SK-N-SH (cell line): Measurements from ENCODE around the gene SDSL. TPM values are rescaled to one million over a fixed set of nuclear protein-coding genes. Genes with fewer than 3 reads are reported as not detected.

Source experiments
- CTCF ChIA-PET: fragments of 300-600, 350-600 bp; formaldehyde crosslinking; extraction: SDS; loops from one replicate; lab custom pipeline; 2021; lab: Yijun Ruan, JAX
- POLR2A ChIA-PET: fragments of 350-600 bp; sonication (Branson Sonifier 250); formaldehyde crosslinking; extraction: SDS; loops from one replicate; lab custom pipeline; 2020; ENCODE audit warnings: antibody characterized with exemption, inconsistent platforms; lab: Yijun Ruan, JAX
- DNase-seq: peaks from one replicate; pipeline ENCODE4 v3.0.0; 2012
- H2AFZ ChIP-seq: fragments of 200-600 bp; sonication (generic); 2 replicates; pipeline ENCODE4 v1.8.1; 2016; ENCODE audit warnings: antibody characterized with exemption, mild to moderate bottlenecking, low read depth
- H3F3A ChIP-seq: fragments of 200-600 bp; sonication (generic); replicated peaks from 2 replicates; pipeline ENCODE3; 2016; ENCODE audit warnings: antibody characterized with exemption, mild to moderate bottlenecking; ENCODE audit not compliant: insufficient read depth
- H3K27ac ChIP-seq, 2 experiments: fragments of 200-500 bp in 1 of 2; fragments of 200-600 bp in 1 of 2; sonication (Bioruptor generic) in 1 of 2; sonication (generic), shearing (Covaris generic) in 1 of 2; 2 replicates each; pipeline versions ENCODE4 v1.5.1 to v1.6.1; 2014 to 2016; ENCODE audit warnings: low read depth in 2 of 2, inconsistent platforms in 1 of 2, low read length in 1 of 2, mild to moderate bottlenecking in 1 of 2, mixed read lengths in 1 of 2
- H3K27me3 ChIP-seq: fragments of 200-600 bp; sonication (generic), shearing (Covaris generic); 2 replicates; pipeline ENCODE4 v1.6.1; 2016; ENCODE audit warnings: mixed run types; ENCODE audit not compliant: insufficient read depth
- H3K36me3 ChIP-seq, 2 experiments: fragments of 200-500 bp in 1 of 2; fragments of 200-600 bp in 1 of 2; sonication (Bioruptor generic) in 1 of 2; sonication (generic) in 1 of 2; replicated peaks in 1 of 2; 2 replicates each; pipeline versions ENCODE3 to v1.5.1; 2014 to 2016; ENCODE audit warnings: low read length in 1 of 2, mild to moderate bottlenecking in 1 of 2; ENCODE audit not compliant: insufficient read depth in 2 of 2, control insufficient read depth in 1 of 2
- H3K4me1 ChIP-seq, 2 experiments: fragments of 200-500 bp in 1 of 2; fragments of 200-600 bp in 1 of 2; sonication (Bioruptor generic) in 1 of 2; sonication (generic), shearing (Covaris generic) in 1 of 2; 2 replicates each; pipeline versions ENCODE4 v1.5.1 to v1.6.1; 2014 to 2016; ENCODE audit warnings: low read depth in 1 of 2, low read length in 1 of 2, mixed run types in 1 of 2; ENCODE audit not compliant: insufficient read depth in 2 of 2, control insufficient read depth in 1 of 2
- H3K4me2 ChIP-seq: fragments of 200-600 bp; sonication (generic), shearing (Covaris generic); 2 replicates; pipeline ENCODE4 v1.6.1; 2017; ENCODE audit warnings: mixed run types
- H3K4me3 ChIP-seq, 2 experiments: fragments of 200-500 bp in 1 of 2; fragments of 200-600 bp in 1 of 2; sonication (Bioruptor generic) in 1 of 2; sonication (generic), shearing (Covaris generic) in 1 of 2; 2 replicates each; pipeline versions ENCODE4 v1.5.1 to v1.8.1; 2014 to 2016; ENCODE audit warnings: low read depth in 2 of 2, inconsistent platforms in 1 of 2, low read length in 1 of 2, mild to moderate bottlenecking in 1 of 2, mixed read lengths in 1 of 2, moderate library complexity in 1 of 2
- H3K79me2 ChIP-seq: fragments of 200-600 bp; sonication (generic); 2 replicates; pipeline ENCODE4 v1.8.1; 2017; ENCODE audit warnings: mild to moderate bottlenecking; ENCODE audit not compliant: insufficient read depth
- H3K9ac ChIP-seq: fragments of 200-600 bp; sonication (generic); 2 replicates; pipeline ENCODE4 v1.6.1; 2017; ENCODE audit warnings: mixed run types
- H3K9me2 ChIP-seq: fragments of 200-600 bp; sonication (generic); 2 replicates; pipeline ENCODE4 v1.6.1; 2017; ENCODE audit warnings: mixed run types
- H3K9me3 ChIP-seq: fragments of 200-600 bp; sonication (generic); 2 replicates; pipeline ENCODE4 v1.6.1; 2017; ENCODE audit warnings: mixed run types, mild to moderate bottlenecking, moderate library complexity
- H4K20me1 ChIP-seq: fragments of 200-600 bp; sonication (generic); 2 replicates; pipeline ENCODE4 v1.6.1; 2017; ENCODE audit warnings: mild to moderate bottlenecking, mixed run types; ENCODE audit not compliant: insufficient read depth
- CHD2 ChIP-seq: fragments of 150-350 bp; IDR thresholded peaks from 2 replicates; pipeline ENCODE4 v1.6.1; 2018; ENCODE audit warnings: low read length; ENCODE audit not compliant: partially characterized antibody
- CTCF ChIP-seq: fragments of 200-600 bp; sonication (generic); IDR thresholded peaks from 2 replicates; pipeline ENCODE4 v1.6.1; 2017; ENCODE audit warnings: antibody characterized with exemption, mild to moderate bottlenecking, moderate library complexity
- FOSL2 ChIP-seq: IDR thresholded peaks from 2 replicates; pipeline ENCODE4 v1.4.0; 2012; ENCODE audit warnings: low read depth, mild to moderate bottlenecking, moderate library complexity, borderline replicate concordance
- FOXM1 ChIP-seq: IDR thresholded peaks from 2 replicates; pipeline ENCODE4 v1.4.0; 2012; ENCODE audit warnings: low read depth, mild to moderate bottlenecking
- GATA2 ChIP-seq: sonication (generic); formaldehyde crosslinking; IDR thresholded peaks from 2 replicates; pipeline ENCODE4 v1.5.0; 2020; ENCODE audit warnings: mild to moderate bottlenecking, missing genetic modification reagents
- MAX ChIP-seq: IDR thresholded peaks from 2 replicates; pipeline ENCODE4 v1.4.0; 2012; ENCODE audit warnings: low read depth
- RAD21 ChIP-seq: IDR thresholded peaks from 2 replicates; pipeline ENCODE4 v1.6.1; 2012; ENCODE audit warnings: mild to moderate bottlenecking, low read length
- ZBTB33 ChIP-seq: IDR thresholded peaks from 2 replicates; pipeline ENCODE4 v1.4.0; 2012; ENCODE audit warnings: low read depth, borderline replicate concordance
- WGBS: methylation state at CpG from one replicate; pipeline ENCODE4 v1.1.6; 2017; ENCODE audit warnings: low lambda C conversion rate; 5-methylcytosine and 5-hydroxymethylcytosine counted together
- polyA plus RNA-seq, 3 experiments: library from polyadenylated mRNA; depleted of rRNA; stranded (reverse); fragments of >200 nt; gene quantifications; 2 replicates each; pipeline ENCODE4 v1.2.3, GENCODE V29; 2012
- TF ChIP-seq, protein P1 (sequence below): IDR thresholded peaks from 2 replicates; pipeline ENCODE4 v1.6.1; 2012; ENCODE audit warnings: mild to moderate bottlenecking, low read depth, low read length, moderate library complexity
- TF ChIP-seq, protein P2 (sequence below): fragments of 150-350 bp; IDR thresholded peaks from 2 replicates; pipeline ENCODE4 v1.6.1; 2017; ENCODE audit warnings: antibody characterized with exemption, low read length, low read depth, borderline replicate concordance
- TF ChIP-seq, protein P3 (sequence below): IDR thresholded peaks from 2 replicates; pipeline ENCODE4 v1.4.0; 2012; ENCODE audit warnings: low read depth, borderline replicate concordance

SDSL gene
- polyA plus RNA-seq, 1 of the 3 experiments (the other 2 are of a cell fraction): 33.7 TPM

DNA sequence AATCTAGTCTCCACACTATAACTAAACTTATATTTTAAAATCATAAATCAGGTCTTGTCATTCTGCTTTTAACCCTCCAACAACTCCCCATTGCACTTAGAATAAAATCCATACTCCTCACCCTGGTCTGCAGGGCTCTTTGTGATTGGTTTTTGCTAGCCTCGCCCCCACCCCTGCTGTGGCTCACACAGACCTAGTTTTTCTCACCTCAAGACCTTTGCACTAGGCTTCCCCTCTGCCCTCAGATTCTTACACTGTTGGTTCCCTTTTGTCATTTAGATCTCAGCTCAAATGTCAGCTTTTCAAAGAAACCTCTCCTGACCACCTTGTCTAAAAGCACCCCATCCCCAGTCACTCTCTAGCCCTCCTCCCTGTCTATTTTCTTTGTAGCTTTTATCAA lies 60.2 kb downstream of the SDSL start:
- no peak for DNase-seq
- no peaks in the 10 kb centered on the region for H3F3A ChIP-seq
- no peaks in the 10 kb centered on the region for H4K20me1 ChIP-seq
- no peaks in the 10 kb centered on the region for H3K9me3 ChIP-seq
- POLR2A ChIA-PET: no interaction called here
- no peak overlapping the region for H2AFZ ChIP-seq
- H3K36me3 ChIP-seq: no peaks in the 10 kb centered on the region
- WGBS: 0% methylated on average over 1 of the region's 1 CpG
- no peak for TF ChIP-seq ZBTB33
- no peak for TF ChIP-seq RAD21
- TF ChIP-seq, protein P1, sequence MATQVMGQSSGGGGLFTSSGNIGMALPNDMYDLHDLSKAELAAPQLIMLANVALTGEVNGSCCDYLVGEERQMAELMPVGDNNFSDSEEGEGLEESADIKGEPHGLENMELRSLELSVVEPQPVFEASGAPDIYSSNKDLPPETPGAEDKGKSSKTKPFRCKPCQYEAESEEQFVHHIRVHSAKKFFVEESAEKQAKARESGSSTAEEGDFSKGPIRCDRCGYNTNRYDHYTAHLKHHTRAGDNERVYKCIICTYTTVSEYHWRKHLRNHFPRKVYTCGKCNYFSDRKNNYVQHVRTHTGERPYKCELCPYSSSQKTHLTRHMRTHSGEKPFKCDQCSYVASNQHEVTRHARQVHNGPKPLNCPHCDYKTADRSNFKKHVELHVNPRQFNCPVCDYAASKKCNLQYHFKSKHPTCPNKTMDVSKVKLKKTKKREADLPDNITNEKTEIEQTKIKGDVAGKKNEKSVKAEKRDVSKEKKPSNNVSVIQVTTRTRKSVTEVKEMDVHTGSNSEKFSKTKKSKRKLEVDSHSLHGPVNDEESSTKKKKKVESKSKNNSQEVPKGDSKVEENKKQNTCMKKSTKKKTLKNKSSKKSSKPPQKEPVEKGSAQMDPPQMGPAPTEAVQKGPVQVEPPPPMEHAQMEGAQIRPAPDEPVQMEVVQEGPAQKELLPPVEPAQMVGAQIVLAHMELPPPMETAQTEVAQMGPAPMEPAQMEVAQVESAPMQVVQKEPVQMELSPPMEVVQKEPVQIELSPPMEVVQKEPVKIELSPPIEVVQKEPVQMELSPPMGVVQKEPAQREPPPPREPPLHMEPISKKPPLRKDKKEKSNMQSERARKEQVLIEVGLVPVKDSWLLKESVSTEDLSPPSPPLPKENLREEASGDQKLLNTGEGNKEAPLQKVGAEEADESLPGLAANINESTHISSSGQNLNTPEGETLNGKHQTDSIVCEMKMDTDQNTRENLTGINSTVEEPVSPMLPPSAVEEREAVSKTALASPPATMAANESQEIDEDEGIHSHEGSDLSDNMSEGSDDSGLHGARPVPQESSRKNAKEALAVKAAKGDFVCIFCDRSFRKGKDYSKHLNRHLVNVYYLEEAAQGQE: no peak
- TF ChIP-seq CTCF: no peak
- TF ChIP-seq CHD2: no peak
- TF ChIP-seq FOSL2: no peak
- TF ChIP-seq, protein P2, sequence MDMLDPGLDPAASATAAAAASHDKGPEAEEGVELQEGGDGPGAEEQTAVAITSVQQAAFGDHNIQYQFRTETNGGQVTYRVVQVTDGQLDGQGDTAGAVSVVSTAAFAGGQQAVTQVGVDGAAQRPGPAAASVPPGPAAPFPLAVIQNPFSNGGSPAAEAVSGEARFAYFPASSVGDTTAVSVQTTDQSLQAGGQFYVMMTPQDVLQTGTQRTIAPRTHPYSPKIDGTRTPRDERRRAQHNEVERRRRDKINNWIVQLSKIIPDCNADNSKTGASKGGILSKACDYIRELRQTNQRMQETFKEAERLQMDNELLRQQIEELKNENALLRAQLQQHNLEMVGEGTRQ: no peak
- H3K4me1 ChIP-seq: no peaks in the 10 kb centered on the region; a peak in 1 of 4 replicates
- H3K9me2 ChIP-seq: no peaks in the 10 kb centered on the region
- H3K27ac ChIP-seq: no peak overlapping the region
- H3K4me3 ChIP-seq: no peak overlapping the region
- no peak overlapping the region for H3K4me2 ChIP-seq
- CTCF ChIA-PET: interaction anchor here (7.9 kb wide), 1 partner anchor 20 kb away, joined by 44 read pairs; no protein-coding TSS in a partner anchor
- H3K27me3 ChIP-seq: peaks cover 33% of the 10 kb centered on the region
- no peak overlapping the region for H3K9ac ChIP-seq
- no peaks in the 10 kb centered on the region for H3K79me2 ChIP-seq

- Histone ChIP-seq H3K9ac (no peak overlapping the region), H3K79me2 (no peaks in the 10 kb centered on the region), H3K9me3 (no peaks in the 10 kb centered on the region), H3K36me3 (no peaks in the 10 kb centered on the region), H3K4me2 (no peak overlapping the region), H3K27me3 (peaks cover 3% of the 10 kb centered on the region; the same call in 1 of the 2 replicates), H4K20me1 (no peaks in the 10 kb centered on the region), H3F3A (no peaks in the 10 kb centered on the region), H3K27ac (no peak overlapping the region), H2AFZ (no peak overlapping the region), H3K9me2 (no peaks in the 10 kb centered on the region), H3K4me1 (no peaks in the 10 kb centered on the region), H3K4me3 (no peak overlapping the region)
- ChIA-PET CTCF (no interaction called here), POLR2A (no interaction called here)
- DNase-seq: no peak
- 0% methylated on average over 1 of the region's 2 CpGs for WGBS
- TF ChIP-seq FOXM1: no peak
- TF ChIP-seq GATA2 (CRISPR knock-in tag): no peak
- TF ChIP-seq, protein P3, sequence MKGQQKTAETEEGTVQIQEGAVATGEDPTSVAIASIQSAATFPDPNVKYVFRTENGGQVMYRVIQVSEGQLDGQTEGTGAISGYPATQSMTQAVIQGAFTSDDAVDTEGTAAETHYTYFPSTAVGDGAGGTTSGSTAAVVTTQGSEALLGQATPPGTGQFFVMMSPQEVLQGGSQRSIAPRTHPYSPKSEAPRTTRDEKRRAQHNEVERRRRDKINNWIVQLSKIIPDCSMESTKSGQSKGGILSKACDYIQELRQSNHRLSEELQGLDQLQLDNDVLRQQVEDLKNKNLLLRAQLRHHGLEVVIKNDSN: no peak
- TF ChIP-seq, protein P1: no peak
- TF ChIP-seq, protein P2: no peak
- no peak for TF ChIP-seq MAX
These were observed 63.1 kb downstream of the SDSL start for GRCh38 chr12:113485330-113485729.
